NCI-H82 treated with DMSO at 0.1 percent for 48 hours (cell line): ENCODE measurements around the gene ZNF785.

Experiments
- DNase-seq: peaks from one replicate; lab custom pipeline; 2025; ENCODE audit not compliant: unreplicated experiment; lab: John Stamatoyannopoulos, UW

The ZNF785 gene

GRCh38 chr16:30566531-30566930 lies 19.0 kb downstream of the ZNF785 start:
- DNase-seq = no peak

GRCh38 chr16:30565984-30566383 lies 19.5 kb downstream of the ZNF785 start:
- no peak for DNase-seq

- DNase-seq = peak; percentile 66
Measured at GRCh38 chr16:30565526-30565925, 20.0 kb downstream of the ZNF785 start.

DNA sequence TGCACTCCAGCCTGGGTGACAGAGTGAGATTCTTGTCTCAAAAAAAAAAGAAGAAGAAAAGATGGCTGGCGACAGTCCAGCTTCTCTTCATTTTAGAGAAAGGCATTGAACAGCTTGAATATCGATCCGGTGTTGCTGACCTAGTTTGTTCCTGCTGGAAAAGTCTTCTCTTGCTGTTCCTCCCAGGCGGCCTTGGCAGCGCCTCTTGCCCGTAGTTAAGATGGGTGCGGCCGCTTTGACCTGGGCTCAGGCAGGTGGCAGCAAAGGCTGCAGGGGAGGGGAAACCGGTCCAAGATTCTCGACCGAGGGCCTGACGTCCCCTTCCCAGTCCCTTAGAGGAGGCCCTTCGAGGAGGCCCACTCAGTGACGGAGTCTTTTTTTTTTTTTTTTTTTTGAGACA lies 23.5 kb downstream of the ZNF785 start:
- no peak for DNase-seq

DNA sequence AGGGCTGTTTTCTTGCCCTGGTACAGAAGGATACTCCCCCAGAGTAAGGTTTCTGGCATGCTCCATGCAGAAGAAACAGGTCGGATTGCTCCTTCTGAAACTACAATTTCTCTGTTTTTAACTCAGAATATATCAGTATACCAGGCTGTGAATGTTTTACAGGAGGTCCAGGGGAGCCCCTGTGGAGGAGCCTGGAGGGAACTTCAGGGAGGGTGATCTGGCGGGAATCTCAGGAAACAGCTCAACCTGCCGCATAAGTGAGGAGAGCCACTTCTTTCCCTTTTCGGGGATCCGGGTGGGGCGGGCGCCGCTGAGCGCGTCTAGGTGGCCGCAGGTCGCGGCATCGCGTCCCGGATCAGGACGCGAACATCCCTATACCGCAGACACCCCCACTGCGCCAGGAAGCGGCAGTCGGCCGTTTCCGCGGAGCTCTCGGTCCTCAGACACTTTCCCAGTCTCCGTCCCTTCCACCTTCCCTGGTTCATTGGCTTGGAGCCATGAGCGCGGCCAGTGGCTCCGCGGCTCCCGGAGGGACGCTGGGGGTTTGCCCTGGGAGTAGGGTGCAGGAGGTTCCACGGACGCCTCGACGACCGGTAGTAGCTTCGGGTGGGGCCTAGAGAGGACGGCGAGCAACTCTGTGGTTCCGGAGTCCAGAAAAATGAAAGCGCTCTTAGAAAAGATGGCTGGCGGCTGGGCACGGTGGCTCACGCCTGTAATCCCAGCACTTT lies 24.2 kb downstream of the ZNF785 start:
- no peak for DNase-seq

- no peak for DNase-seq
Measured at GRCh38 chr16:30559690-30560089, 25.8 kb downstream of the ZNF785 start.

- DNase-seq = no peak
Measured at GRCh38 chr16:30558789-30559377, 26.6 kb downstream of the ZNF785 start.

DNA sequence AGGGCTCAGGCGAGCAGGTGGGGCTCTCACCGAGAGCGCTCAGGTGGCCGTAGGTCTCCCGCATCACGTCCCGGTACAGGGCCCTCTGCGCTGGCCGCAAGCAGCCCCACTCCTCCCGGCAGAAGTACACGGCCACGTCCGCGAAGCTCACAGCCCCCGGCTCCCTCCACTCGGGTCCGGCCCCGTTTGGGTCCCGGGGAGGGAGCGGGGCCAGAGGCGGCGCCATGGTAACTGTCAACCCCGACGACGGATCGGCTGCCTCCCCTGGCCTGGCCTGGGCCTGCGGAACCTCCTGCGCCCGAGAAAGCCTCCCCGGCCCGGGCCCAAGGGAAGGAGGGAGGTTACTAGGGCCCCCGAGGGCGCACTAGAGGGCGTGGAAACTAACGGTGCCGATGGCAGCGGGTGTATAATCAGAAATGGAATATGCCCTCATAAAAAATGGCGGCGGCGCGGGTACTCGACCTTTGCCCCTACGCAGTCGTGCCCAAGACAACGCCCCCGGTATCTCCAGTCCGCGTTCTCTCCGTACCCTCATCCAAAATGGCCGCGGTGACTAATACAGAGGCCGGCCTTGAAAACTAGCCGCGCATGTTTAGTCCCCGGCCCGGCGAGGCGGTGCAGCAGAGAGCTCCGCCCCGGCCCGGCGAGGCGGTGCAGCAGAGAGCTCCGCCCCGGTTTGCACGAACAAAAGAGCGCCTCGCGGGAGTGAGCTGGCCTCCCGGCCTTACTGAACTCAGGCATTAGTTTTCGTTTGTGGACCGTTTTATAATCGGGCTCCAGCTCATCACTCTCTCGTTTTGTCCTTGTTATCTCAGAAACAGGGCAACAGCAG lies 27.3 kb downstream of the ZNF785 start, which contains the start of gene ZNF764:
TSS of gene ZNF764 (minus strand) at position 418 of the 832 bp plus-strand sequence. CDS start at position 226, 192 bp downstream.
- DNase-seq = peak; percentile 87

DNA sequence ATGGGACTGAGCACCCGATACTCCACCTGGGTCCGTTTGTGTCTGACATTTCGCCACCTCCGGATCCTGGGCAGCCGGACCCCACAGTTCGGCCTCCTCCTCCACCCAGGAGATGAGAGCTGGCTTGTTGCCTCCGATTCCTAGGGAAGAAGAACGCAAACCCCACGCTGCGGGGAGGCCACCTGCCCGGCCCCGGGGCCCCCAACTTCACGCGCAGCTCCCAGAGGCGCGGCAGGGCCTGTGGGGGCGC lies 27.9 kb downstream of the ZNF785 start:
- no peak for DNase-seq

DNA sequence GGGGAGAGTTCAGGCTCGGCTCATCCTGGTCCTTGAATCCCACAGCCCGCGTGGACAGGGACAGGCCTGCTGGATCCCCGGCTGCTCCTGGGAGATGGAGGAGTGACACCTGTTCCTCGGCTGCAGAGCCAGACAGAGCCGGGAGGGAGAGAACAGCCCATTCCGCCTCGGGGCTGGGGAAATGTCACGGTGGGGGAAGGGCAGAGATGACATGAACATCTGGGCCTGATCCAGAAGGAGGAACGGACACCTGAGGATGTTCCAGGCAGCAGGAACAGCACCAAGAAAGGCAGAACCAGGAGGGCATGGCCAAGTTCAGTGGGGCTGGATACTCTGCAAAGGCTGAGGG lies 29.4 kb downstream of the ZNF785 start:
- no peak for DNase-seq

GRCh38 chr16:30555315-30556124 lies 30.0 kb downstream of the ZNF785 start:
- no peak for DNase-seq

GRCh38 chr16:30554557-30555314 lies 30.8 kb downstream of the ZNF785 start:
- DNase-seq = no peak

GRCh38 chr16:30553393-30553899 lies 32.1 kb downstream of the ZNF785 start:
- DNase-seq = no peak

DNA sequence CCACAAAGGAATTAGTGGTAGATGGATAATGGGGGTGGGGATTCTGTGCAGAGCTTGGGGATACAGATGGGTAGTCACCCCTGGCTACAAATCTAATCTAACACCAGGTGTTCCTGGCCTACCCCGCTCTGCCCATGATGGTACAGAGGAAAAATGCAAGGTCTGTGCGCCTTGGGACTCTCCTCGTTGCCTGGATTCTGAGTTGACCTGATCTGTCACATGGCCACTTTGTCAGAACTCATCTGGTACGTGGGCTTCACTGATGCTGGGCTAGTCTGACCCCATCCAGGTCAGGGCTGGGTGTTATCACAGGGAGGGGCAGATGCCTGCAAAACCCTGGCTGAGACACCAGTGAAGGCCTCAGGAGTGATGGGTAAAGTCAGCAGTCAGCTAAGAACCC lies 32.5 kb downstream of the ZNF785 start:
- no peak for DNase-seq

- no peak for DNase-seq
Measured at GRCh38 chr16:30551781-30552180, 33.7 kb downstream of the ZNF785 start.

DNA sequence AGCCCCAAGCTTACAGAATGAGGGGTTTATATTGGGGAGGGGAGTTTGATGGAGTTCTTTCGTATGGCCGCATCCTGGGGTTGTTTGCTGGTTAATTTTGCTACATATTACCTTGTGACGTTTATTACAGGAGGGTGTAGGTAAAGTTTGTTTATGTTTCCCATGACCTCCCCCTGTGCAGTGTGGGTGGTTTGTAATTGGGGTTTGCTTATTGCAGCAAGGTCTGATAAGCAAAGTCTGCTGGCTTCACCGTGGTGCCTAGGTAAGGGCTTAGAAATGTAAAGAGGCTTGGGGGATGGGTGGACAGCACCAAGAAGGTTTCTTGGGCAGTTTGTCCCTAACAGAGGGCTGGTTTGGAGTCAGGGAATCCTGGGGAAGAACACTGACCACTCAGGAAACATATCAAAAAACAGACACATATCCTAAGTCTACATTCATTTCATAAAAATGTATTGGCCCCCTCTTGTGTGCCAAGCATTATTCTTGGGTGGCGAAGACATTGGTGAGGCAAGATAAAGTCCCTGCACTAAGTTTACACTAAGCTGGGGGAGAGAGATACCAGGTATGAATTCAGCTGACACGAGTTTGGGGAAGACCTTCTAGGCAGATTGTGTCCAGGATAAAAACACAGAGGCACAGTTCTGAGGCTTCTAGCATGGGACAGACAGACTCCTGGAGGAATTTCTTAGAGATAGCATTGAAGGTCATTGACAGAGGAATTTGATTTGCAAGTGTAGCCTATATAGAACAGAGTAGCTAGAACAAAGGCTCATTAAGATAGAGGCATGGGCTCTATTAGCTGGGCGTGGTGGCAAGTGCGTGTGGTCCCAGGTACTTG lies 36.9 kb downstream of the ZNF785 start:
- DNase-seq = no peak

GRCh38 chr16:30546115-30546514 lies 39.4 kb downstream of the ZNF785 start:
- DNase-seq = no peak

GRCh38 chr16:30543067-30543466 lies 42.4 kb downstream of the ZNF785 start:
- DNase-seq = no peak

GRCh38 chr16:30541502-30542329 lies 43.8 kb downstream of the ZNF785 start:
- no peak for DNase-seq
